GM12878 (cell line): ENCODE data around the gene CLDN7.

ENCODE experiments used
- CEBPB ChIP-seq, 2 experiments: fragments of 150-350 bp in 1 of 2; IDR thresholded peaks; 2 replicates each; pipeline ENCODE4 v1.6.1; 2012 to 2014; ENCODE audit warnings: low read depth in 2 of 2, low read length in 2 of 2, borderline replicate concordance in 1 of 2, inconsistent platforms in 1 of 2
- CTCF ChIP-seq, 3 experiments: IDR thresholded peaks in 2 of 3; conservative IDR thresholded peaks in 1 of 3; 2 replicates each; pipeline ENCODE4 v1.5.1; 2011; ENCODE audit warnings: low read depth in 3 of 3, low read length in 3 of 3, mild to moderate bottlenecking in 3 of 3, control low read depth in 2 of 3, moderate library complexity in 2 of 3, inconsistent platforms in 1 of 3, mixed read lengths in 1 of 3; ENCODE audit not compliant: control insufficient read depth in 2 of 3, insufficient read depth in 1 of 3; ENCODE audit errors: extremely low read depth in 1 of 3
- EP300 ChIP-seq, 2 experiments: fragments of 150-350 bp in 1 of 2; IDR thresholded peaks; 2 replicates each; pipeline ENCODE4 v1.6.1; 2011 to 2012; ENCODE audit warnings: low read depth in 2 of 2, low read length in 2 of 2, borderline replicate concordance in 1 of 2, improper control_type of control experiment in 1 of 2, inconsistent platforms in 1 of 2; ENCODE audit not compliant: control insufficient read depth in 1 of 2
- JUNB ChIP-seq: IDR thresholded peaks from 2 replicates; pipeline ENCODE4 v1.6.1; 2016; ENCODE audit warnings: antibody characterized with exemption, mild to moderate bottlenecking
- NR2C1 ChIP-seq: fragments of 450-650 bp; IDR thresholded peaks from 2 replicates; pipeline ENCODE4 v1.6.1; 2017; ENCODE audit warnings: antibody characterized with exemption, mild to moderate bottlenecking, moderate library complexity
- POLR2AphosphoS5 ChIP-seq: IDR thresholded peaks from 2 replicates; pipeline ENCODE4 v1.6.1; 2011; ENCODE audit warnings: mild to moderate bottlenecking, low read length, inconsistent platforms
- USF2 ChIP-seq: IDR thresholded peaks from 2 replicates; pipeline ENCODE4 v1.6.1; 2011; ENCODE audit warnings: low read depth, low read length, improper control_type of control experiment, borderline replicate concordance

GRCh38 chr17:7215652-7216180, 46.6 kb downstream of the CLDN7 start:
- no peak for TF ChIP-seq POLR2AphosphoS5
- no peak for TF ChIP-seq USF2
- TF ChIP-seq NR2C1: no peak
- no peak for TF ChIP-seq JUNB
- no peak for TF ChIP-seq CEBPB (IDR thresholded peaks at IDR 0.05; ENCODE audit: borderline replicate concordance in 1 of 2, low read depth in 2 of 2, low read length in 2 of 2)
- no peak for TF ChIP-seq CTCF (IDR thresholded peaks at IDR 0.05 in 2 of 3, conservative IDR thresholded peaks at IDR 0.05 in 1 of 3; ENCODE audit: control insufficient read depth in 2 of 3, extremely low read depth in 1 of 3, insufficient read depth in 1 of 3, low read depth in 3 of 3, low read length in 3 of 3)
- no peak for TF ChIP-seq EP300 (IDR thresholded peaks at IDR 0.05; ENCODE audit: borderline replicate concordance in 1 of 2, control insufficient read depth in 1 of 2, low read depth in 2 of 2, low read length in 2 of 2)
